GM12875 (cell line): Measurements from ENCODE around the gene FANCD2OS.
"Not testable (repeated sequence)": the region's sequence is repeated elsewhere in the genome, so short reads cannot be mapped to it uniquely, and the experiment has no call there.

ENCODE experiments used
- H3K4me3 ChIP-seq: one replicate; pipeline ENCODE4 v1.5.1; 2011; ENCODE audit warnings: low read depth, low read length, control low read depth
- CTCF ChIP-seq: IDR thresholded peaks from 2 replicates; pipeline ENCODE4 v1.5.1; 2011; ENCODE audit warnings: low read depth, mild to moderate bottlenecking, control low read depth, inconsistent platforms, low read length, moderate library complexity, borderline replicate concordance; ENCODE audit not compliant: insufficient read depth

The FANCD2OS gene

GRCh38 chr3:10093678-10094077 is 14.4 kb downstream of the FANCD2OS start:
- no peak overlapping the region for H3K4me3 ChIP-seq
- TF ChIP-seq CTCF: no peak

- H3K4me3 ChIP-seq: not testable (repeated sequence)
These were observed 16.7 kb downstream of the FANCD2OS start for GRCh38 chr3:10091387-10091786.

- not testable (repeated sequence) for H3K4me3 ChIP-seq
These were observed 17.3 kb downstream of the FANCD2OS start for GRCh38 chr3:10090774-10091173.

GRCh38 chr3:10090179-10090578 is 17.9 kb downstream of the FANCD2OS start:
- H3K4me3 ChIP-seq: no peak overlapping the region
- no peak for TF ChIP-seq CTCF

GRCh38 chr3:10088256-10088655 is 19.8 kb downstream of the FANCD2OS start:
- TF ChIP-seq CTCF: no peak
- H3K4me3 ChIP-seq: no peak overlapping the region

- H3K4me3 ChIP-seq: no peak overlapping the region
- TF ChIP-seq CTCF: no peak
These were observed 22.3 kb downstream of the FANCD2OS start for GRCh38 chr3:10085738-10086137.

GRCh38 chr3:10081871-10082270 is 26.2 kb downstream of the FANCD2OS start:
- H3K4me3 ChIP-seq: no peak overlapping the region
- TF ChIP-seq CTCF: no peak

- no peak overlapping the region for H3K4me3 ChIP-seq
- TF ChIP-seq CTCF: no peak
These were observed 33.4 kb downstream of the FANCD2OS start for GRCh38 chr3:10074666-10075065.

GRCh38 chr3:10070077-10070476 is 38.0 kb downstream of the FANCD2OS start:
- not testable (repeated sequence) for H3K4me3 ChIP-seq
